Neural progenitor cell (in vitro differentiated cells): ENCODE results near the gene YAP1.

Experiments
- CTCF ChIP-seq: fragments of 200-600 bp; sonication (generic); IDR thresholded peaks from 2 replicates; pipeline ENCODE4 v1.5.1; 2017; ENCODE audit warnings: antibody characterized with exemption, mild to moderate bottlenecking
- EZH2 ChIP-seq: fragments of 200-600 bp; sonication (generic); IDR thresholded peaks from 2 replicates; pipeline ENCODE4 v1.6.1; 2017; ENCODE audit warnings: antibody characterized with exemption, mild to moderate bottlenecking, moderate library complexity
- EZH2phosphoT487 ChIP-seq: fragments of 200-600 bp; sonication (generic); IDR thresholded peaks from 2 replicates; pipeline ENCODE4 v1.6.1; 2017; ENCODE audit warnings: antibody characterized with exemption

DNA sequence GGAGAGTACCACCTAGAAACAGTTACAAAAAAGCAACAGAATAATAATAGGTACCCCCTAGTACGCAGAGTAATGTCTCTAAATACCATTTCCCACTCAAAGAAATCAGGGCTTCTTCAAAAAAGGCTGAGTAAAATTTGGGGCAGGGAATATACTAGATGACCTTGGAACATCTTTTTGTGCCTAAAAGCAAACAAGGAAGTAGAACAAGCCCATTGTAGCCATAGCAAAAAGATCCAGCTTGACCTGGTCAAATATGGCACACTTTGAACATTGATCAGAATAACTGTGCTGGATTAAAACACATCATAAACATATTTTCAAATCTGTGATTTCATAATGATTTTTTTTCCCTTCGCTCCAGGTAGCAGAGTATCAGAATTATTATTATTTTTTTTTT lies 91.5 kb downstream of the YAP1 start:
- TF ChIP-seq CTCF (no peak), EZH2phosphoT487 (no peak), EZH2 (no peak)
